Measurements from ENCODE around the gene PCDH18. TPM values are rescaled to one million over a fixed set of nuclear protein-coding genes. Genes with fewer than 3 reads are reported as not detected.

The PCDH18 gene
- total and polyA plus RNA-seq, 2 donors (not counting 1 experiment from before 2014, with no cell fraction given), result not detected

- 83% methylated on average over 4 of the region's 4 CpGs for WGBS (ENCODE audit: insufficient coverage)
- H3K27ac ChIP-seq (ENCODE audit: low read length in 2 of 2), result no peak overlapping the region
- ChIA-PET POLR2A (no interaction called here), CTCF (no interaction called here)
- peaks cover 0 to 7% (median 0%) of the 10 kb centered on the region in 3 donors for H3K9me3 ChIP-seq (ENCODE audit: control extremely low read depth in 1 of 3, control insufficient read depth in 2 of 3, insufficient read depth in 1 of 3, low read length in 2 of 3)
- no peaks in the 10 kb centered on the region for H3K36me3 ChIP-seq (replicated peaks in 1 of 2; ENCODE audit: control extremely low read depth in 1 of 2, control insufficient read depth in 1 of 2, extremely low read depth in 1 of 2, insufficient read depth in 2 of 2, low read length in 1 of 2)
- no peaks in the 10 kb centered on the region for H3K79me2 ChIP-seq (ENCODE audit: control insufficient read depth, insufficient read depth, low read length)
- no peaks in the 10 kb centered on the region for H4K20me1 ChIP-seq (ENCODE audit: control insufficient read depth, insufficient read depth, low read length, poor library complexity, severe bottlenecking)
- Mint-ChIP-seq H3K4me3 (no peak overlapping the region), H3K27ac (no peak overlapping the region), H3K4me1 (no peaks in the 10 kb centered on the region), H3K27me3 (no peaks in the 10 kb centered on the region), H3K9me3 (ENCODE audit: insufficient read depth) (no peaks in the 10 kb centered on the region)
- H2AFZ ChIP-seq (ENCODE audit: insufficient read depth, low read depth, low read length, poor library complexity, severe bottlenecking), result no peak overlapping the region
- H3K4me1 ChIP-seq (ENCODE audit: control insufficient read depth in 2 of 2, insufficient read depth in 2 of 2, low read length in 2 of 2), result no peaks in the 10 kb centered on the region
- ATAC-seq (ENCODE audit: low read depth), result no peak
- no peak overlapping the region for H3K9ac ChIP-seq (ENCODE audit: low read length)
- TF ChIP-seq EZH2 (IDR thresholded peaks at IDR 0.05; ENCODE audit: borderline replicate concordance, insufficient read depth, low read depth, low read length, poor library complexity, severe bottlenecking) (no peak), CTCF (IDR thresholded peaks at IDR 0.05) (no peak)
- intact Hi-C loops (cut with micrococcal nuclease), result no loop called here
- H3K4me2 ChIP-seq (replicated peaks; ENCODE audit: low read depth, low read length, poor library complexity, severe bottlenecking), result no peak overlapping the region
- DNase-seq, result no peak
- no peak overlapping the region for H3K4me3 ChIP-seq (ENCODE audit: control extremely low read depth in 1 of 5, extremely low read depth in 1 of 5, insufficient read depth in 1 of 5, low read depth in 2 of 5, low read length in 4 of 5)
- H3K27me3 ChIP-seq (replicated peaks in 1 of 4; ENCODE audit: control extremely low read depth in 1 of 4, control insufficient read depth in 3 of 4, insufficient read depth in 4 of 4, low read length in 3 of 4), result no peaks in the 10 kb centered on the region
These were observed 55.9 kb downstream of the PCDH18 start for GRCh38 chr4:137476345-137476744.

- ATAC-seq (ENCODE audit: low read depth) (no peak), DNase-seq (no peak)
- no peak overlapping the region for H3K4me3 Mint-ChIP-seq
- H3K4me1 Mint-ChIP-seq, result no peaks in the 10 kb centered on the region
- H2AFZ ChIP-seq (ENCODE audit: insufficient read depth, low read depth, low read length, poor library complexity, severe bottlenecking), result no peak overlapping the region
- no peaks in the 10 kb centered on the region for H3K27me3 ChIP-seq (replicated peaks in 1 of 4; ENCODE audit: control extremely low read depth in 1 of 4, control insufficient read depth in 3 of 4, insufficient read depth in 4 of 4, low read length in 3 of 4)
- no peaks in the 10 kb centered on the region for H3K4me1 ChIP-seq (ENCODE audit: control insufficient read depth in 2 of 2, insufficient read depth in 2 of 2, low read length in 2 of 2)
- WGBS (ENCODE audit: insufficient coverage), result no CpG with 5 or more reads among the region's 1 CpG
- intact Hi-C loops (cut with micrococcal nuclease), result no loop called here
- peaks cover 0 to 3% (median 0%) of the 10 kb centered on the region in 3 donors for H3K9me3 ChIP-seq (ENCODE audit: control extremely low read depth in 1 of 3, control insufficient read depth in 2 of 3, insufficient read depth in 1 of 3, low read length in 2 of 3)
- H4K20me1 ChIP-seq (ENCODE audit: control insufficient read depth, insufficient read depth, low read length, poor library complexity, severe bottlenecking), result no peaks in the 10 kb centered on the region
- POLR2A ChIA-PET, result no interaction called here
- H3K27ac Mint-ChIP-seq, result no peak overlapping the region
- no peak overlapping the region for H3K4me3 ChIP-seq (ENCODE audit: control extremely low read depth in 1 of 5, extremely low read depth in 1 of 5, insufficient read depth in 1 of 5, low read depth in 2 of 5, low read length in 4 of 5)
- no peaks in the 10 kb centered on the region for H3K9me3 Mint-ChIP-seq (ENCODE audit: insufficient read depth)
- H3K27ac ChIP-seq (ENCODE audit: low read length in 2 of 2), result no peak overlapping the region
- no peaks in the 10 kb centered on the region for H3K36me3 ChIP-seq (replicated peaks in 1 of 2; ENCODE audit: control extremely low read depth in 1 of 2, control insufficient read depth in 1 of 2, extremely low read depth in 1 of 2, insufficient read depth in 2 of 2, low read length in 1 of 2)
- H3K4me2 ChIP-seq (replicated peaks; ENCODE audit: low read depth, low read length, poor library complexity, severe bottlenecking), result no peak overlapping the region
- CTCF ChIA-PET, result no interaction called here
- no peaks in the 10 kb centered on the region for H3K79me2 ChIP-seq (ENCODE audit: control insufficient read depth, insufficient read depth, low read length)
- H3K9ac ChIP-seq (ENCODE audit: low read length), result no peak overlapping the region
- no peaks in the 10 kb centered on the region for H3K27me3 Mint-ChIP-seq
- TF ChIP-seq CTCF (IDR thresholded peaks at IDR 0.05), result no peak
- no peak for TF ChIP-seq EZH2 (IDR thresholded peaks at IDR 0.05; ENCODE audit: borderline replicate concordance, insufficient read depth, low read depth, low read length, poor library complexity, severe bottlenecking)
These were observed 57.5 kb downstream of the PCDH18 start for GRCh38 chr4:137474711-137475301.
